T-cell (primary cell): ENCODE measurements around the gene TMEFF1. TPM values are rescaled to one million over a fixed set of nuclear protein-coding genes. Genes with fewer than 3 reads are reported as not detected.

Experiments used
- ATAC-seq, 4 experiments: fragments of 200-7000 bp in 3 of 4; fragments of 150-1000 bp in 1 of 4; cut with Tn5 transposase; replicated peaks in 1 of 4; 1 replicate in 3 of 4; 2 replicates in 1 of 4; pipeline ENCODE4 v1.10.0; 2021; ENCODE audit warnings: moderate library complexity in 3 of 4, mild to moderate bottlenecking in 2 of 4, moderate number of reproducible peaks in 1 of 4
- CTCF ChIA-PET, 2 donors: fragments of 300-600 bp; sonication (Branson Sonifier 250); formaldehyde crosslinking; loops; one replicate each; lab custom pipeline; 2022; ENCODE audit warnings: antibody characterized with exemption in 2 of 2; lab: Charles Lee
- POLR2A ChIA-PET, 2 donors: fragments of 300-600 bp; sonication (Branson Sonifier 250); formaldehyde crosslinking; loops; one replicate each; lab custom pipeline; 2022; ENCODE audit warnings: antibody characterized with exemption in 2 of 2; lab: Charles Lee
- DNase-seq, 35 experiments: peaks; one replicate each; pipeline versions ENCODE4 v3.0.0 to v3.0.0-alpha.2; 2013 to 2023
- H3K27ac ChIP-seq: one replicate; pipeline ENCODE4 v1.5.1; 2013; ENCODE audit warnings: low read length
- H3K27me3 ChIP-seq, 2 experiments: replicated peaks in 1 of 2; 1 replicate in 1 of 2; 2 replicates in 1 of 2; pipeline versions ENCODE4 v1.6.1 to v1.7.0; 2013; ENCODE audit warnings: low read length in 1 of 2, mixed read lengths in 1 of 2; ENCODE audit not compliant: control insufficient read depth in 2 of 2, insufficient read depth in 2 of 2; ENCODE audit errors: extremely low read depth in 1 of 2
- H3K36me3 ChIP-seq, 2 donors: 1 replicate in 1 of 2; 2 replicates in 1 of 2; pipeline versions ENCODE4 v1.6.1 to v1.7.0; 2013; ENCODE audit warnings: low read length in 1 of 2; ENCODE audit not compliant: control insufficient read depth in 2 of 2, insufficient read depth in 1 of 2; ENCODE audit errors: extremely low read depth in 1 of 2
- H3K4me1 ChIP-seq, 2 experiments: 1 replicate in 1 of 2; 2 replicates in 1 of 2; pipeline versions ENCODE4 v1.6.1 to v1.7.0; 2013; ENCODE audit warnings: low read length in 2 of 2, mixed read lengths in 1 of 2; ENCODE audit not compliant: insufficient read depth in 2 of 2, control insufficient read depth in 1 of 2; ENCODE audit errors: extremely low read depth in 1 of 2
- H3K4me3 ChIP-seq, 2 donors: 1 replicate in 1 of 2; 2 replicates in 1 of 2; pipeline versions ENCODE4 v1.5.1 to v1.7.0; 2013; ENCODE audit warnings: mild to moderate bottlenecking in 2 of 2, low read length in 1 of 2, moderate library complexity in 1 of 2; ENCODE audit not compliant: control insufficient read depth in 1 of 2; ENCODE audit errors: extremely low read depth in 1 of 2
- H3K9me3 ChIP-seq: 2 replicates; pipeline ENCODE4 v1.7.0; 2013
- H3K27ac Mint-ChIP-seq, 2 donors: one replicate each; pipeline ENCODE4 v1.8.0; 2020 to 2021; ENCODE audit warnings: mild to moderate bottlenecking in 2 of 2, mixed read lengths in 2 of 2
- H3K27me3 Mint-ChIP-seq, 2 donors: one replicate each; pipeline ENCODE4 v1.8.0; 2021 to 2022; ENCODE audit warnings: mixed read lengths in 2 of 2
- H3K36me3 Mint-ChIP-seq: one replicate; pipeline ENCODE4 v1.8.0; 2021; ENCODE audit warnings: mixed read lengths
- H3K4me1 Mint-ChIP-seq, 3 donors: one replicate each; pipeline ENCODE4 v1.8.0; 2020 to 2022; ENCODE audit warnings: mixed read lengths in 3 of 3, mild to moderate bottlenecking in 1 of 3
- H3K4me3 Mint-ChIP-seq, 3 donors: one replicate each; pipeline ENCODE4 v1.8.0; 2020 to 2022; ENCODE audit warnings: mild to moderate bottlenecking in 3 of 3, mixed read lengths in 3 of 3, moderate library complexity in 3 of 3
- H3K9me3 Mint-ChIP-seq, 3 donors: one replicate each; pipeline ENCODE4 v1.8.0; 2020 to 2022; ENCODE audit warnings: mixed read lengths in 3 of 3
- WGBS: methylation state at CpG from one replicate; pipeline ENCODE4 v1.1.5; 2013; ENCODE audit warnings: missing lambda C conversion rate; ENCODE audit not compliant: insufficient coverage; 5-methylcytosine and 5-hydroxymethylcytosine counted together
- total RNA-seq, 35 experiments: library from RNA in 6 of 35; stranded (reverse) in 6 of 35; fragments of 120-200 nt in 1 of 35; gene quantifications; one replicate each; pipeline versions ENCODE4 v1.2.1 to v1.2.4 and lab custom pipeline; 2013 to 2026

TMEFF1 gene
- total RNA-seq, 5 donors from 2014 or later (not counting 1 experiment from before 2014, with no cell fraction given): 0.22 to 0.26 TPM; not detected in 3

GRCh38 chr9:100623969-100624368, 151.0 kb downstream of the TMEFF1 start:
- WGBS: no CpG with 5 or more reads among the region's 1 CpG
- H3K9me3 Mint-ChIP-seq: peaks cover 0 to 12% (median 6%) of the 10 kb centered on the region in 3 donors
- no peaks in the 10 kb centered on the region for H3K9me3 ChIP-seq
- no peak overlapping the region for H3K27ac ChIP-seq
- H3K27me3 ChIP-seq: peaks cover 0 to 6% of the 10 kb centered on the region in 2 experiments
- ChIA-PET CTCF (no interaction called here), POLR2A (no interaction called here)
- peaks cover 5 to 10% of the 10 kb centered on the region in 2 donors for H3K27me3 Mint-ChIP-seq
- no peak overlapping the region for H3K4me3 Mint-ChIP-seq
- H3K36me3 Mint-ChIP-seq: no peaks in the 10 kb centered on the region
- no peaks in the 10 kb centered on the region for H3K36me3 ChIP-seq
- no peak for ATAC-seq
- H3K4me3 ChIP-seq: no peak overlapping the region
- H3K4me1 Mint-ChIP-seq: no peaks in the 10 kb centered on the region
- DNase-seq: no peak
- H3K27ac Mint-ChIP-seq: no peak overlapping the region
- no peaks in the 10 kb centered on the region for H3K4me1 ChIP-seq

DNA sequence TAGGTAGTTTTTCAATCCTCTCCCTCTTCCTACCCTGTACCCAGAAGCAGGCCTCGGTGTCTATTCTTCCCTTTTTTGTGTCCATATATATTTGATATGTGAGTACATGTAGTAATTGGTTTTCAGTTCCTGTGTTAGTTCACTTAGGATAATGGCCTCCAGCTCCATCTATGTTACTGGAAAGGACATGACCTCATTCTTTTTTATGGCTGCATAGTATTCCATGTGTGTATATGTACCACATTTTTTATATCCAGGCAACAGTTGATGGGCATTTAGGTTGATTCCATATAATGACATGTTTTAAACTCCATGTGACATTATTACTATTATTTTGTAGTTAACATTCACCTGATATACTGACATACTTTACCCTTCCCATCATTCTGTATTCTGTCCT, 154.0 kb downstream of the TMEFF1 start:
- no peak for DNase-seq
- Mint-ChIP-seq H3K4me1 (no peaks in the 10 kb centered on the region), H3K27ac (no peak overlapping the region), H3K36me3 (no peaks in the 10 kb centered on the region), H3K27me3 (peaks cover 10 to 11% of the 10 kb centered on the region in 2 donors), H3K4me3 (no peak overlapping the region), H3K9me3 (peaks cover 0 to 12% (median 6%) of the 10 kb centered on the region in 3 donors)
- Histone ChIP-seq H3K4me1 (no peaks in the 10 kb centered on the region), H3K27me3 (no peaks in the 10 kb centered on the region), H3K4me3 (no peak overlapping the region), H3K36me3 (no peaks in the 10 kb centered on the region), H3K27ac (no peak overlapping the region), H3K9me3 (no peaks in the 10 kb centered on the region)
- ChIA-PET CTCF (no interaction called here), POLR2A (no interaction called here)
- no peak for ATAC-seq
- no CpG with 5 or more reads among the region's 1 CpG for WGBS

Other genes starting within 250 kb of the TMEFF1 start
- gene TEX10, start 120.2 kb upstream of the TMEFF1 start, total RNA-seq: 10 to 100 TPM; 14.7 to 18.9 (median 16.7) TPM
- 10 to 100 TPM in 4 of 5 donors, 1 to 10 TPM in 1; 7.7 to 15.3 (median 13.1) TPM for gene MSANTD3, start 46.0 kb upstream of the TMEFF1 start, total RNA-seq
- gene CAVIN4, start 104.9 kb downstream of the TMEFF1 start, total RNA-seq: under 1 TPM in 4 of 5 donors, not detected in 1; 0.13 to 0.26 (median 0.18) TPM